Neural crest cell (in vitro differentiated cells): ENCODE results near the gene TCERG1L. TPM values are rescaled to one million over a fixed set of nuclear protein-coding genes. Genes with fewer than 3 reads are reported as not detected.

ENCODE experiments used
- DNase-seq: peaks from one replicate; pipeline ENCODE4 v3.0.0; 2021; ENCODE audit warnings: low read depth, mixed read lengths, low spot score
- H3K27ac Mint-ChIP-seq: one replicate; pipeline ENCODE4 v1.8.0; 2021; ENCODE audit warnings: mild to moderate bottlenecking, mixed read lengths; ENCODE audit not compliant: unreplicated experiment
- H3K27me3 Mint-ChIP-seq: 2 replicates; pipeline ENCODE4 v1.8.0; 2021; ENCODE audit warnings: low read depth, mild to moderate bottlenecking, mixed read lengths
- H3K36me3 Mint-ChIP-seq: 2 replicates; pipeline ENCODE4 v1.8.0; 2021; ENCODE audit warnings: low read depth, mild to moderate bottlenecking, mixed read lengths
- H3K4me1 Mint-ChIP-seq: 2 replicates; pipeline ENCODE4 v1.8.0; 2021; ENCODE audit warnings: mixed read lengths
- H3K4me3 Mint-ChIP-seq: one replicate; pipeline ENCODE4 v1.8.0; 2021; ENCODE audit warnings: mild to moderate bottlenecking, mixed read lengths
- H3K9me3 Mint-ChIP-seq: 2 replicates; pipeline ENCODE4 v1.8.0; 2021; ENCODE audit warnings: mixed read lengths
- total RNA-seq: library from RNA; stranded (reverse); gene quantifications from 2 replicates; pipeline ENCODE4 v1.2.1, GENCODE V29; 2021
- TF ChIP-seq, protein P1 (sequence below): fragments of 200-600 bp; sonication (generic); conservative IDR thresholded peaks from 2 replicates; pipeline ENCODE4 v1.5.0; 2021; ENCODE audit warnings: antibody characterized with exemption, mild to moderate bottlenecking

The TCERG1L gene
- total RNA-seq, 1 donor from 2014 or later: 0.96 TPM

DNA sequence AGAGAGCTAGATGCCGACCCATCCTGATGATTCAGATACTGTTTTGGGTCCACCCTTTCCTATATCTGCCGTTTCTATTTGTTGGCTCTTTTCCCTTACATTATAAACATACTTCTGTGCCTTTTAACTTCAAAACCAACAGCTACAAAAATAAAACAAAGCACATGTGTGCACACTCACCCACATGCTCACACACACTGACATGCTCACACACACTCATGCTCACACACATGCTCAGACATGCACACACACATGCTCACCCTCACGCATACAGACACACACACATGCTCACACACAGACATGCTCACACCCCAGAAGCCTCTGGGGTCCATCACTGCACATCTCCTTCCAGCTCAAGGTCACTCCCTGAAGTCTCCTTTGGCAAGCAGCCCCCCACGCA, 88.1 kb downstream of the TCERG1L start:
- Mint-ChIP-seq H3K36me3 (no peaks in the 10 kb centered on the region), H3K27ac (no peak overlapping the region), H3K4me1 (no peaks in the 10 kb centered on the region), H3K4me3 (no peak overlapping the region), H3K9me3 (no peaks in the 10 kb centered on the region), H3K27me3 (no peaks in the 10 kb centered on the region)
- TF ChIP-seq, protein P1, sequence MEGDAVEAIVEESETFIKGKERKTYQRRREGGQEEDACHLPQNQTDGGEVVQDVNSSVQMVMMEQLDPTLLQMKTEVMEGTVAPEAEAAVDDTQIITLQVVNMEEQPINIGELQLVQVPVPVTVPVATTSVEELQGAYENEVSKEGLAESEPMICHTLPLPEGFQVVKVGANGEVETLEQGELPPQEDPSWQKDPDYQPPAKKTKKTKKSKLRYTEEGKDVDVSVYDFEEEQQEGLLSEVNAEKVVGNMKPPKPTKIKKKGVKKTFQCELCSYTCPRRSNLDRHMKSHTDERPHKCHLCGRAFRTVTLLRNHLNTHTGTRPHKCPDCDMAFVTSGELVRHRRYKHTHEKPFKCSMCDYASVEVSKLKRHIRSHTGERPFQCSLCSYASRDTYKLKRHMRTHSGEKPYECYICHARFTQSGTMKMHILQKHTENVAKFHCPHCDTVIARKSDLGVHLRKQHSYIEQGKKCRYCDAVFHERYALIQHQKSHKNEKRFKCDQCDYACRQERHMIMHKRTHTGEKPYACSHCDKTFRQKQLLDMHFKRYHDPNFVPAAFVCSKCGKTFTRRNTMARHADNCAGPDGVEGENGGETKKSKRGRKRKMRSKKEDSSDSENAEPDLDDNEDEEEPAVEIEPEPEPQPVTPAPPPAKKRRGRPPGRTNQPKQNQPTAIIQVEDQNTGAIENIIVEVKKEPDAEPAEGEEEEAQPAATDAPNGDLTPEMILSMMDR: no peak
- DNase-seq: no peak

DNA sequence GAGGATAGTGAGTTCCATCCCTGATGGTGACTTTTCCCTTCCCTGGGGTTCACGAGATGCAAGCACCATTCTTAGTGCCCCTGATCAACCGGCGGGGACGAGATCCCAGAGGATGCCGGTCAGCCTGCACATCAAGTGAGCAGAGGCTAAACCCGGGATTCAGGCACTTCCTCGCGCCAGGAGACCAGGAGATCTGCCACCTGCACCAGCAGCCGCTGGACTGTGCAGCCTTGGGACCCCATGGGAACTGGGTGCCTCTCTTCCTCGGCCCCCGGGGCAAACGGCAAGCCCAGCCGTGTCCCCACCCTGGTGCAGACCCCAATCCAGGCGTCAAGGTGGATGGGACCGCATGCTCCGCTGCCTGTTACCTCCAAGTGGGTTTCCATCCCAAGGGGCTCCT, 88.5 kb downstream of the TCERG1L start:
- H3K36me3 Mint-ChIP-seq: no peaks in the 10 kb centered on the region
- H3K4me3 Mint-ChIP-seq: no peak overlapping the region
- DNase-seq: no peak
- TF ChIP-seq, protein P1: no peak
- no peaks in the 10 kb centered on the region for H3K4me1 Mint-ChIP-seq
- no peaks in the 10 kb centered on the region for H3K27me3 Mint-ChIP-seq
- no peak overlapping the region for H3K27ac Mint-ChIP-seq
- H3K9me3 Mint-ChIP-seq: no peaks in the 10 kb centered on the region

DNA sequence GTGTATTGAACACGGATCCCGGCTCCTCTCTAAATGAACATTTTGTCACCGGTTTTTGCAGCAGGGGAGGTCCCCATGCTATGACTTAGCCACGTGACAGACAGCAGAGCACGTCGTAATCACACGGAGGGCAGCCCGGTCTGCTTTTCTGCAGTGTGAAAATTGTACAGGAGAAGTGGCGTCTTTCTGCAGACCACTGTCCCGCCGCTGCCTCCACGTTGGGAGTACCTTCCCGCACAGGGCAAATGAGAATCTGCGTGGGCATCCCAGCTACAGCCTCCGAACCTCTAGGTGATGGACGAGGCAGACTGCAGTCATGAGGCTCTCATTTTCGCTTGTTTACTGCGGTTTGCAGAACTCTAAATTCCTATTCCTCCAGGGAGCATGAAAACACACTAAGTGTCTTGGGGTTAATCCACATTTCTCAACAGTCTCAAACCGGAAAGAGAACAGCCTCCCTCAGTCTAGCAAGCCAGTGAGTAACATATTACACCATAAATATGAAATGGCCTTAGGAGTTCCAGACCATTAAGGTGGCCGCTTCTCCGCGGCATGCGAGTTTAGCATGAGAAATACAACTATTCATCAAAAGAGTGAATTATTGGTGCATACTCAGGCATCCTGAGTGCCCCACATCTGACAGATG, 89.8 kb downstream of the TCERG1L start:
- no peak for DNase-seq
- Mint-ChIP-seq H3K36me3 (no peaks in the 10 kb centered on the region), H3K4me3 (no peak overlapping the region), H3K27ac (no peak overlapping the region), H3K27me3 (no peaks in the 10 kb centered on the region), H3K4me1 (no peaks in the 10 kb centered on the region), H3K9me3 (no peaks in the 10 kb centered on the region)
- TF ChIP-seq, protein P1: no peak

DNA sequence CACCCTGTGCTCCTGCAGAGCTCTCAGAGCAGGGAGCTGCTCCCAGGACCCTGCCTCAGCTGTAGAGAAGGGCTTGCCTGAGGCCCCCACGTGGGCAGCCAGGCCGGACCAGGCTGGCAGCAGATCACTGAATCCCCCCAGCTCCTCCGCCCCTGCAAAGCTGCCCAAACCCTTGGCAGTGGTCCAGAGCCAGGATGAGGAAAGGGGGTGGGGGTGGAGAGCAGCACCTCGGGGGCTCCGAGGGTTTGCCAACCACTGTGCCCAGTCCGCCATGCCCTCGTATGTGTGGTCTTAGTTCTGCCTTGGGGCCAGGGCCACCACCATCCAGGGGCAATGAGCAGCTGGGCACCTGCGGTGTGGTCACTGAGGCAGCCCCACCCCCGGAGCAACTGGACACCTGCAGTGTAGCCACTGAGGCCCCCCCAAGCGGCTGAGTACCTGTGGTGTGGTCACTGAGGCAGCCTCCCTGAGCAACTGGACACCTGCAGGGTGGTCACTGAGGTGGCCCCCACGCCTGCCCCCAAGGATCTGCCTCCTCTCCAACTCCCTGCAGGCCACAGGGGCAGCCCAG, 90.8 kb downstream of the TCERG1L start:
- Mint-ChIP-seq H3K4me1 (no peaks in the 10 kb centered on the region), H3K27ac (no peak overlapping the region), H3K27me3 (no peaks in the 10 kb centered on the region), H3K9me3 (no peaks in the 10 kb centered on the region), H3K36me3 (no peaks in the 10 kb centered on the region), H3K4me3 (no peak overlapping the region)
- no peak for DNase-seq
- TF ChIP-seq, protein P1: no peak

DNA sequence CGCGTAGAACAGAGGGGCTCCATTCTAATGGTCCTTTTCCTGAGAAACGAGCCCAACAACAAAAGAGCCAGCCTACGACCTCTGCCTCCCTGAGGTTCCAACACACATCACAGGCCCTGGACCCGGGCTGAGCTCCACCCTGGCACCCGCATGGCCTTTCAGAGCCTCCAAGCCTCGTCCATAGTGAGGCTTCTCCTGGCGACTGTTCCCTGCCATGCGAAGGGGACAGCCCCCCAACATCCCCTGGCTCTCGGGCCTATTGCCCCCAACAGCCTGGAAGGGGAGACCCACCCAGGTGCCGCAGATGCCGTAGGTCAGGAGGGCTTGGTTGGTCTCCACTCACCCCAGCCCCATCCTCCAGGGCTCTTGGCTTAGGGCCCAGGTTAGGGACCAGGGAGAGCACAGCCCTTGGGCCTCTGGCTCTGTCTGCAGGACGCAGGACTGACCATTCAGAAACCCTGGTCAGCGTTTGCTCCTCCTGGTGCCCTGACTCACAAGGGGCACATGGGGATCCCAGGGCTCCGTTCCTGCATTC, 91.5 kb downstream of the TCERG1L start:
- H3K27me3 Mint-ChIP-seq: no peaks in the 10 kb centered on the region
- no peaks in the 10 kb centered on the region for H3K4me1 Mint-ChIP-seq
- H3K9me3 Mint-ChIP-seq: no peaks in the 10 kb centered on the region
- H3K4me3 Mint-ChIP-seq: no peak overlapping the region
- H3K27ac Mint-ChIP-seq: no peak overlapping the region
- TF ChIP-seq, protein P1: no peak
- H3K36me3 Mint-ChIP-seq: no peaks in the 10 kb centered on the region
- no peak for DNase-seq
